ENCODE results near the gene CLEC10A.

Gene CLEC10A

GRCh38 chr17:7029659-7030058 lies 50.4 kb downstream of the CLEC10A start:
- 0 out of 2 replicates have a peak overlapping the region, but pooled peaks have one; percentile 13 for H3K4me3 ChIP-seq (replicated peaks; ENCODE audit: low read depth, low read length)
- no peak for TF ChIP-seq CTCF (IDR thresholded peaks at IDR 0.05; ENCODE audit: insufficient read depth, low read length, poor library complexity, severe bottlenecking)
- H3K27me3 ChIP-seq (replicated peaks; ENCODE audit: control insufficient read depth, insufficient read depth, low read length): no peaks in the 10 kb centered on the region
- no peaks in the 10 kb centered on the region for H3K36me3 ChIP-seq (ENCODE audit: control insufficient read depth, insufficient read depth, low read length)
- no peak for DNase-seq (ENCODE audit: extremely low read depth, insufficient read length)

GRCh38 chr17:7029096-7029495 lies 51.0 kb downstream of the CLEC10A start:
- no peak for TF ChIP-seq CTCF (IDR thresholded peaks at IDR 0.05; ENCODE audit: insufficient read depth, low read length, poor library complexity, severe bottlenecking)
- no peak overlapping the region for H3K4me3 ChIP-seq (replicated peaks; ENCODE audit: low read depth, low read length)

GRCh38 chr17:7027335-7027734 lies 52.7 kb downstream of the CLEC10A start:
- H3K4me3 ChIP-seq (replicated peaks; ENCODE audit: low read depth, low read length): no peak overlapping the region
- H3K27me3 ChIP-seq (replicated peaks; ENCODE audit: control insufficient read depth, insufficient read depth, low read length): no peaks in the 10 kb centered on the region
- TF ChIP-seq CTCF (IDR thresholded peaks at IDR 0.05; ENCODE audit: insufficient read depth, low read length, poor library complexity, severe bottlenecking): no peak
- no peaks in the 10 kb centered on the region for H3K36me3 ChIP-seq (ENCODE audit: control insufficient read depth, insufficient read depth, low read length)
- DNase-seq (ENCODE audit: extremely low read depth, insufficient read length): no peak

More at GRCh38 chr17:7029096-7029495, 51.0 kb downstream of the CLEC10A start:
- no peaks in the 10 kb centered on the region for H3K36me3 ChIP-seq (ENCODE audit: control insufficient read depth, insufficient read depth, low read length)
- H3K27me3 ChIP-seq (replicated peaks; ENCODE audit: control insufficient read depth, insufficient read depth, low read length): no peaks in the 10 kb centered on the region
- DNase-seq (ENCODE audit: extremely low read depth, insufficient read length): no peak

GRCh38 chr17:7026471-7027115 lies 53.5 kb downstream of the CLEC10A start:
- no peaks in the 10 kb centered on the region for H3K27me3 ChIP-seq (replicated peaks; ENCODE audit: control insufficient read depth, insufficient read depth, low read length)
- no peaks in the 10 kb centered on the region for H3K36me3 ChIP-seq (ENCODE audit: control insufficient read depth, insufficient read depth, low read length)
- H3K4me3 ChIP-seq (replicated peaks; ENCODE audit: low read depth, low read length): no peak overlapping the region
- no peak for DNase-seq (ENCODE audit: extremely low read depth, insufficient read length)
- no peak for TF ChIP-seq CTCF (IDR thresholded peaks at IDR 0.05; ENCODE audit: insufficient read depth, low read length, poor library complexity, severe bottlenecking)

GRCh38 chr17:7025245-7025644 lies 54.8 kb downstream of the CLEC10A start:
- Histone ChIP-seq H3K36me3 (ENCODE audit: control insufficient read depth, insufficient read depth, low read length) (no peaks in the 10 kb centered on the region), H3K27me3 (replicated peaks; ENCODE audit: control insufficient read depth, insufficient read depth, low read length) (no peaks in the 10 kb centered on the region), H3K4me3 (replicated peaks; ENCODE audit: low read depth, low read length) (no peak overlapping the region)
- no peak for TF ChIP-seq CTCF (IDR thresholded peaks at IDR 0.05; ENCODE audit: insufficient read depth, low read length, poor library complexity, severe bottlenecking)
- DNase-seq (ENCODE audit: extremely low read depth, insufficient read length): no peak
